Measurements from ENCODE around the gene IHH.

Gene IHH

DNA sequence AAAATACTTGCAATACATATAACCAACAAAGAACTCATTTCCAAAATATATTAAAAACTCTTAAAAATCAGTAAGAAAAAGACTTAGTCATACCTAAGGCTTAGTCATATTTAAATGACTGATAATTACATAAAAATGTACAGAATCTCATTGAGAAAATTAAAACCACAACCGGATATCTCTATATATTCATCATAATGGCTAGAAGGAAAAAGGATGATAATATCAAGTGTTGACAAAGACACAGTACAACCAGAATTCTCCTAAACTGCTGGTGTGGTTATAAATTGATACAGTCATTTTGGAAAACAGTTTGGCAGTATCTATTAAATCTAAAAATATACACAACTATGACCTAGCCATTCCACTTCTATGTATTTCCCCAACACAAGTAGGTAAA is 27.1 kb upstream of the IHH start:
- DNase-seq, result no peak
- Mint-ChIP-seq H3K4me1 (peaks cover 24% of the 10 kb centered on the region), H3K9me3 (peaks cover 9% of the 10 kb centered on the region), H3K27me3 (ENCODE audit: low read depth, poor library complexity) (peaks cover 9% of the 10 kb centered on the region), H3K36me3 (ENCODE audit: low read depth) (peaks cover 10% of the 10 kb centered on the region), H3K27ac (no peak overlapping the region), H3K4me3 (no peak overlapping the region)
- TF ChIP-seq, protein P1, sequence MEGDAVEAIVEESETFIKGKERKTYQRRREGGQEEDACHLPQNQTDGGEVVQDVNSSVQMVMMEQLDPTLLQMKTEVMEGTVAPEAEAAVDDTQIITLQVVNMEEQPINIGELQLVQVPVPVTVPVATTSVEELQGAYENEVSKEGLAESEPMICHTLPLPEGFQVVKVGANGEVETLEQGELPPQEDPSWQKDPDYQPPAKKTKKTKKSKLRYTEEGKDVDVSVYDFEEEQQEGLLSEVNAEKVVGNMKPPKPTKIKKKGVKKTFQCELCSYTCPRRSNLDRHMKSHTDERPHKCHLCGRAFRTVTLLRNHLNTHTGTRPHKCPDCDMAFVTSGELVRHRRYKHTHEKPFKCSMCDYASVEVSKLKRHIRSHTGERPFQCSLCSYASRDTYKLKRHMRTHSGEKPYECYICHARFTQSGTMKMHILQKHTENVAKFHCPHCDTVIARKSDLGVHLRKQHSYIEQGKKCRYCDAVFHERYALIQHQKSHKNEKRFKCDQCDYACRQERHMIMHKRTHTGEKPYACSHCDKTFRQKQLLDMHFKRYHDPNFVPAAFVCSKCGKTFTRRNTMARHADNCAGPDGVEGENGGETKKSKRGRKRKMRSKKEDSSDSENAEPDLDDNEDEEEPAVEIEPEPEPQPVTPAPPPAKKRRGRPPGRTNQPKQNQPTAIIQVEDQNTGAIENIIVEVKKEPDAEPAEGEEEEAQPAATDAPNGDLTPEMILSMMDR (IDR thresholded peaks at IDR 0.05), result no peak

DNA sequence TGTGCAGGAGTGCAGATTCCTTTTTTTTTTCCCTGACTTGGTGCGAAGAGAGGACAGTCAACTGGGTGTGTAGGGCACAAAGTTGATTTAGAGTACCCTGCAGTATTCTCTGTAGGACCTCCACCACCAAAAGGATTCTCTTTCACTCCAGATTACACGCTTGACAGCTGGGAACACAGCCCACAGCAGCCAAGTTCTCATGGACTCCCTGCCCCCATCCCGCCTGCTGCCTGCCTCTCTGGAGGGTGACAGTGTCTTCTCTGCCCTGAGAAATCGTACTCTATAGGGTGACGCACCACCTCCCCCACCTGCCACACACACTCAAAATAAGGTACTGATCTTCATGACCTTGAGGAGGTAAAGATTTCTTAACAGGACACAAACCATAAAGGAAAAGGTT is 26.6 kb upstream of the IHH start:
- H3K4me3 Mint-ChIP-seq, result peak overlapping the region; percentile 33
- peaks cover 9% of the 10 kb centered on the region for H3K9me3 Mint-ChIP-seq
- H3K27me3 Mint-ChIP-seq (ENCODE audit: low read depth, poor library complexity), result peaks cover 13% of the 10 kb centered on the region
- peak; percentile 40 for DNase-seq
- peaks cover 24% of the 10 kb centered on the region for H3K4me1 Mint-ChIP-seq
- no peak overlapping the region for H3K27ac Mint-ChIP-seq
- H3K36me3 Mint-ChIP-seq (ENCODE audit: low read depth), result peaks cover 10% of the 10 kb centered on the region
- TF ChIP-seq, protein P1 (IDR thresholded peaks at IDR 0.05), result no peak

DNA sequence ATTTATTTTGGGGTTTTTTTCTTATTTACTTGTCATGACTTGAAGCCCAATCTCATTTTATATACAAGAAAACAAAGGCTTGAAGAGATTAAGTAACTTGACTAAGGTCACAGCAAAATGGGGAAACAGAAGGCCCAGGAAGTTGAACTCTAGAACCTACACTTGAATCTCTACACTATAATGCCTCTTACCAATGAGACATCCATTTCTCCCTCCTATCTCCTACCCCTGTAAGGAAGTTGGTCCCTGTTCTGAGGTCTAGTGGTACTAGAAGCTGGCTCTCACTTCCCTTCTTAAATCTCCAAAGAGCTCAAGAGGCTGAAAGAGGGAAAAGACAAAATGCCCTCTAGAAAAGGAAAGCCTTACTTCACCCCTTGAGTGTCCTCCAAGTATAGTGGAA is 25.5 kb upstream of the IHH start:
- peaks cover 24% of the 10 kb centered on the region for H3K4me1 Mint-ChIP-seq
- H3K4me3 Mint-ChIP-seq, result no peak overlapping the region
- no peak for DNase-seq
- peaks cover 10% of the 10 kb centered on the region for H3K36me3 Mint-ChIP-seq (ENCODE audit: low read depth)
- H3K27ac Mint-ChIP-seq, result no peak overlapping the region
- peaks cover 9% of the 10 kb centered on the region for H3K9me3 Mint-ChIP-seq
- TF ChIP-seq, protein P1 (IDR thresholded peaks at IDR 0.05), result no peak
- H3K27me3 Mint-ChIP-seq (ENCODE audit: low read depth, poor library complexity), result peaks cover 14% of the 10 kb centered on the region

DNA sequence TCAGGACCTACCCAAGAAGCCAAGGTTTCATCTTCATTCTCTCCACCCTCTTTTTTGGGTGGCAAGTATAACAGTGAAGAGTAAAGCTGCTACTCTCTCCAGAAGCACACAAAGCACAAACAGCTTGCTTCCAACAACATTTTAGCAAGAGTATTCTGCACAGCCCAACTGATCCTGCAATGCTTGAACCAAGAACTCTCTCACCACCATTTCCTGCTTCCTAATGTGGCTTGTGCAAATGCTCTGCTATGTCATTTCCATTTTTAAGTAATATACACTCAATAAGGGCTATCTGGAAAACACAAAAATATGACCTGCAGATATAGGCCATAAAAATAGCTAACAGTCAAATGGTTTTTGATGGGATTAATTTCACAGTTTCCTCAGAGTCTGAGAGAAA is 24.1 kb upstream of the IHH start:
- Mint-ChIP-seq H3K27ac (no peak overlapping the region), H3K36me3 (ENCODE audit: low read depth) (peaks cover 10% of the 10 kb centered on the region), H3K9me3 (peaks cover 9% of the 10 kb centered on the region), H3K27me3 (ENCODE audit: low read depth, poor library complexity) (peaks cover 17% of the 10 kb centered on the region), H3K4me3 (no peak overlapping the region), H3K4me1 (peaks cover 24% of the 10 kb centered on the region)
- TF ChIP-seq, protein P1 (IDR thresholded peaks at IDR 0.05), result no peak
- no peak for DNase-seq

DNA sequence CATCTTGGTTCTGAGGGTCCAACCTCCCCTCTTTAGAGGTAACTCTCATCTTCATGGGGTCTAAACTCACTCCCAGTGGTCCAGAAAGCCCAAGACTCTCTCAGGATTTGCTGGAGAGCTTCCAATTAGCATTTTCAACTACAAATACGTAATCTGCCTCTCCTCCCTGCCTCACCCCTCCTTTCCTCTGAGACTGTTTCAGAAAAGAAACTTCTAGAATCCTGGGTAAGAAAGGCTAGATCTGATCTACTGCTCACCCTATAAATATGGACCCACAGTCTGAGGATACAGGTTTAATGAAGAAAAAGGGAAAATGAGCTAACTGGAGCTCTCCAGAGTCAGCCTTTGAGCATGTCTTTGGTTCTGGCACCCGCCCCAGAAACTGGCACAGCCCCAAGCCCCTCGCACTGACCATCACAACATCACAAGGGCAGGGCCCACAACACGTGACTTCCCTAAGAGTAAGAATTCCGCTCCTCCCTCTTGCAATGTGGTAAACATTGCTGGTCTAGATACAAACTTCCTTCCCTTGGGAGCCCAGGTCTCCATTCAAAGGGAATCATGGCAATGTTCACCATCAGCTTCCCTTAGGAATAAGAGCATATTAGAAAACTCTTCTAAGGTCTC is 21.7 kb upstream of the IHH start:
- peaks cover 17% of the 10 kb centered on the region for H3K27me3 Mint-ChIP-seq (ENCODE audit: low read depth, poor library complexity)
- no peaks in the 10 kb centered on the region for H3K9me3 Mint-ChIP-seq
- TF ChIP-seq, protein P1 (IDR thresholded peaks at IDR 0.05), result no peak

DNA sequence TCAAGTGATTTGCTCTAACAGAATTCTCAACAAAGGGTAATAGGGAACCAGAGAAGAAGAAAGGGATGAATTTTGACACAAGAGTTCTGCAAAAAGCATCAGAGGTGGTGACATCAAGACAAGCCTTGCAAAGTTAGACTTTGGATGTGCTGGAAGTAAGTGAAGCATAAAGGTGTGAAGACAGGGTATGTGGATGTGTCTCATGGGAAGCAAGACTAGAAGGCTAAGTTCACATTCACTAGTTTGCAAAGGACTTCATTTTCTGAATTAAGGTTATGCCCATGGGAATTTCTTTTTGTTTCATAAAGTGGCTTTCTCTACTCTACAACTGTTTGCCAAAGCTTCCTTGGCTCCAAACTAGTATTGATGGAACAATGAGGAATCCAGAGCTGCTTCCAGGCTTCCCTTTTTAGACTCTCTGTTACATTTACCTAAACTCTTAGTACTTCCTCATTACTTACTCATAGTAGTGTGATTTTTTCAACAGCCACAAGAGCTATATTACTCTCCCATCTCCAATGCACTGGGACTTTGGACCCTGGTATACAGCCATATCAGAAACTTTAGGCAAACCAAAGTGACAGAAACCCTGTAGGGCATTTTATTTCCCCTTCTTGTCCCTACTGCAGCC is 21.1 kb upstream of the IHH start:
- Mint-ChIP-seq H3K4me3 (no peak overlapping the region), H3K27ac (no peak overlapping the region), H3K4me1 (peaks cover 14% of the 10 kb centered on the region), H3K36me3 (ENCODE audit: low read depth) (peaks cover 6% of the 10 kb centered on the region), H3K9me3 (no peaks in the 10 kb centered on the region), H3K27me3 (ENCODE audit: low read depth, poor library complexity) (peaks cover 14% of the 10 kb centered on the region)
- no peak for DNase-seq
- TF ChIP-seq, protein P1 (IDR thresholded peaks at IDR 0.05), result no peak

More for the DNA sequence above, 21.7 kb upstream of the IHH start:
- H3K4me1 Mint-ChIP-seq, result peaks cover 20% of the 10 kb centered on the region
- H3K27ac Mint-ChIP-seq, result no peak overlapping the region
- no peak for DNase-seq
- H3K4me3 Mint-ChIP-seq, result no peak overlapping the region
- no peaks in the 10 kb centered on the region for H3K36me3 Mint-ChIP-seq (ENCODE audit: low read depth)
